Measurements from ENCODE around the gene KCMF1. TPM values are rescaled to one million over a fixed set of nuclear protein-coding genes. Genes with fewer than 3 reads are reported as not detected.

The KCMF1 gene
- total and polyA plus RNA-seq, 4 donors: 10.5 to 45.4 (median 23.1) TPM

DNA sequence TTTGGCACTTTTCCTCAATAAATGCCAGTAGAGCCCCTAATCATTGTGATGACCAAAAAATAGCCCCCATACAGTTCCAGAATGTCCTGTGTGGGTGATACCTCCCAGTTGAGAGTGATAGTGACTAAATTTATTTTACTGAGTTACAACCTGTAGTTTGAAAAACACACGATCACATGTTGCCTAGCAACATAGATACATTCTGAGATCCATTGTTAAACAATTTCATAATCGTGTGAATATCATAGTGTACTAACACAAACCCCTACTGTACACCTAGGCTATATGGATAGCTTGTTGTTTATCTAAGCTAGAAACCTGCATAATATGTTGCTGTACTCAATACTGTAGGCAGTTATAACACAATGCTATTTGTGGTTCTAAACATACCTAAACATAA lies 30.6 kb downstream of the KCMF1 start:
- H3K4me3 ChIP-seq (ENCODE audit: low read depth in 1 of 3, low read length in 3 of 3): no peak overlapping the region

GRCh38 chr2:85002534-85002933 lies 31.6 kb downstream of the KCMF1 start:
- Histone ChIP-seq H3K36me3 (ENCODE audit: control insufficient read depth in 4 of 4, insufficient read depth in 3 of 4, low read depth in 1 of 4, low read length in 3 of 4) (peaks cover 0 to 2% (median 0%) of the 10 kb centered on the region in 4 donors), H3K4me3 (ENCODE audit: low read depth in 1 of 3, low read length in 3 of 3) (no peak overlapping the region), H3K27me3 (ENCODE audit: control insufficient read depth in 4 of 4, insufficient read depth in 4 of 4, low read length in 3 of 4) (no peaks in the 10 kb centered on the region), H3K27ac (ENCODE audit: low read depth in 1 of 2, low read length in 2 of 2) (no peak overlapping the region), H3K4me1 (ENCODE audit: control insufficient read depth in 4 of 4, insufficient read depth in 4 of 4, low read length in 3 of 4) (peaks cover 0 to 3% (median 0%) of the 10 kb centered on the region in 4 donors), H3K9ac (ENCODE audit: low read depth in 1 of 2, low read length in 2 of 2) (no peak overlapping the region), H3K9me3 (ENCODE audit: control insufficient read depth in 4 of 4, low read length in 3 of 4) (no peaks in the 10 kb centered on the region)
- TF ChIP-seq CTCF (IDR thresholded peaks at IDR 0.05; ENCODE audit: low read depth, low read length, missing input control) (no peak), ZBTB33 (IDR thresholded peaks at IDR 0.05) (no peak), FOXA2 (IDR thresholded peaks at IDR 0.05) (no peak), YY1 (IDR thresholded peaks at IDR 0.05) (no peak), TAF1 (conservative IDR thresholded peaks at IDR 0.05) (no peak), RAD21 (IDR thresholded peaks at IDR 0.05) (no peak), SP1 (IDR thresholded peaks at IDR 0.05) (no peak), HNF4A (conservative IDR thresholded peaks at IDR 0.05) (no peak), NR2F2 (IDR thresholded peaks at IDR 0.05) (no peak), GABPA (IDR thresholded peaks at IDR 0.05 in 1 of 2, conservative IDR thresholded peaks at IDR 0.05 in 1 of 2) (no peak), RXRA (IDR thresholded peaks at IDR 0.05) (no peak), ATF3 (IDR thresholded peaks at IDR 0.05) (no peak), HNF4G (IDR thresholded peaks at IDR 0.05) (no peak), JUND (IDR thresholded peaks at IDR 0.05) (no peak), EGR1 (IDR thresholded peaks at IDR 0.05; ENCODE audit: low read depth in 2 of 2) (no peak), FOXA1 (IDR thresholded peaks at IDR 0.05) (no peak)
- TF ChIP-seq, protein P1, sequence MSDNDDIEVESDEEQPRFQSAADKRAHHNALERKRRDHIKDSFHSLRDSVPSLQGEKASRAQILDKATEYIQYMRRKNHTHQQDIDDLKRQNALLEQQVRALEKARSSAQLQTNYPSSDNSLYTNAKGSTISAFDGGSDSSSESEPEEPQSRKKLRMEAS (IDR thresholded peaks at IDR 0.05): no peak
- TF ChIP-seq, protein P2, sequence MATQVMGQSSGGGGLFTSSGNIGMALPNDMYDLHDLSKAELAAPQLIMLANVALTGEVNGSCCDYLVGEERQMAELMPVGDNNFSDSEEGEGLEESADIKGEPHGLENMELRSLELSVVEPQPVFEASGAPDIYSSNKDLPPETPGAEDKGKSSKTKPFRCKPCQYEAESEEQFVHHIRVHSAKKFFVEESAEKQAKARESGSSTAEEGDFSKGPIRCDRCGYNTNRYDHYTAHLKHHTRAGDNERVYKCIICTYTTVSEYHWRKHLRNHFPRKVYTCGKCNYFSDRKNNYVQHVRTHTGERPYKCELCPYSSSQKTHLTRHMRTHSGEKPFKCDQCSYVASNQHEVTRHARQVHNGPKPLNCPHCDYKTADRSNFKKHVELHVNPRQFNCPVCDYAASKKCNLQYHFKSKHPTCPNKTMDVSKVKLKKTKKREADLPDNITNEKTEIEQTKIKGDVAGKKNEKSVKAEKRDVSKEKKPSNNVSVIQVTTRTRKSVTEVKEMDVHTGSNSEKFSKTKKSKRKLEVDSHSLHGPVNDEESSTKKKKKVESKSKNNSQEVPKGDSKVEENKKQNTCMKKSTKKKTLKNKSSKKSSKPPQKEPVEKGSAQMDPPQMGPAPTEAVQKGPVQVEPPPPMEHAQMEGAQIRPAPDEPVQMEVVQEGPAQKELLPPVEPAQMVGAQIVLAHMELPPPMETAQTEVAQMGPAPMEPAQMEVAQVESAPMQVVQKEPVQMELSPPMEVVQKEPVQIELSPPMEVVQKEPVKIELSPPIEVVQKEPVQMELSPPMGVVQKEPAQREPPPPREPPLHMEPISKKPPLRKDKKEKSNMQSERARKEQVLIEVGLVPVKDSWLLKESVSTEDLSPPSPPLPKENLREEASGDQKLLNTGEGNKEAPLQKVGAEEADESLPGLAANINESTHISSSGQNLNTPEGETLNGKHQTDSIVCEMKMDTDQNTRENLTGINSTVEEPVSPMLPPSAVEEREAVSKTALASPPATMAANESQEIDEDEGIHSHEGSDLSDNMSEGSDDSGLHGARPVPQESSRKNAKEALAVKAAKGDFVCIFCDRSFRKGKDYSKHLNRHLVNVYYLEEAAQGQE (IDR thresholded peaks at IDR 0.05): no peak
- no peak for DNase-seq (ENCODE audit: low spot score)

More for the DNA sequence above, 30.6 kb downstream of the KCMF1 start:
- H3K4me1 ChIP-seq (ENCODE audit: control insufficient read depth in 4 of 4, insufficient read depth in 4 of 4, low read length in 3 of 4): peaks cover 0 to 3% (median 1%) of the 10 kb centered on the region in 4 donors
- H3K27me3 ChIP-seq (ENCODE audit: control insufficient read depth in 4 of 4, insufficient read depth in 4 of 4, low read length in 3 of 4): no peaks in the 10 kb centered on the region
- 67% methylated on average over 2 of the region's 2 CpGs for WGBS
- no peak for DNase-seq (ENCODE audit: low spot score)
- H3K9ac ChIP-seq (ENCODE audit: low read depth in 1 of 2, low read length in 2 of 2): no peak overlapping the region
- TF ChIP-seq ATF3 (IDR thresholded peaks at IDR 0.05) (no peak), FOXA1 (IDR thresholded peaks at IDR 0.05) (no peak), YY1 (IDR thresholded peaks at IDR 0.05) (no peak), HNF4G (IDR thresholded peaks at IDR 0.05) (no peak)
- TF ChIP-seq, protein P1 (IDR thresholded peaks at IDR 0.05): no peak
- H3K9me3 ChIP-seq (ENCODE audit: control insufficient read depth in 4 of 4, low read length in 3 of 4): no peaks in the 10 kb centered on the region
- no peaks in the 10 kb centered on the region for H3K36me3 ChIP-seq (ENCODE audit: control insufficient read depth in 4 of 4, insufficient read depth in 3 of 4, low read depth in 1 of 4, low read length in 3 of 4)
- no peak overlapping the region for H3K27ac ChIP-seq (ENCODE audit: low read depth in 1 of 2, low read length in 2 of 2)
